HG03139 (cell line): ENCODE results near the gene ERC2.
"Not testable (repeated sequence)": the region's sequence is repeated elsewhere in the genome, so short reads cannot be mapped to it uniquely, and the experiment has no call there.

Experiments used
- ATAC-seq: cut with Tn5 transposase; IDR thresholded peaks from one replicate; pipeline ENCODE4 v1.9.1; 2021; ENCODE audit not compliant: unreplicated experiment

The ERC2 gene

DNA sequence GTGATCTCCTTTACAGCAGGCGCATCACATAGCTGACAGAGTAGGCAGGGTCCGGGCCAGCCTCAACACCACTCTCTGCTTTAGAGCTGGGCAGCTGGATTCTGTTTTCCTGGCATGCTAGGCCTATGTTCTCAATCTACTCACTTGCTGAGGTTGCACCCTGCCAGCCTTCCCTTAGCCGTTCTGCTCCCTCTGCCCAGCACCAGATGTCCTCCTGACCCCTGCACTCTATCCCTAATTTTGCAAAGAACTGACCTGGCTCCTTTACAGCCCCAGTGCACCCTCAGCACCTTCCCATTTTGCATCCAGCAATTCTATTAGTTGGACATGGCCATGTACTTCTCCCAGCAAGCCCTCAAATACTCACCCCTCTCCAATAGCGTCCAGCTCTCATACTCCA is 609.5 kb downstream of the ERC2 start:
- ATAC-seq = no peak

DNA sequence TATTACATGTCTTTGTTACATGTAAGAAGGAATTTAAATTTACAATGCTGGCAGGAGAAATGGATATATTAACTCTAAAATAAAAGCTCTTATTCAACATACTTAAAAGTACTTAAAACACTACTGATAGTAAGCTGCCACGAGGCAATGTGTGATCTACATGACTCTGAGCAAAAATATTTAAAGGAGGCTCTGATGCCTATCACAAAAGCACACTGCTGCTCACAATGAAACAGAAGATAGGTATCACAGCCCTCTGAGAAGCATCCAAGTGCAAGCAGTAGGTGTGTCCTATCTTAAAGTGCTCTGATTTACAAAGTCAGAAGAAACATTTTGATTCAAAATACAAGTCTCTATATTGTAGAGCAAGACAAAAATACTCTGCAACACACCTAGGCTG is 610.0 kb downstream of the ERC2 start:
- ATAC-seq = no peak

DNA sequence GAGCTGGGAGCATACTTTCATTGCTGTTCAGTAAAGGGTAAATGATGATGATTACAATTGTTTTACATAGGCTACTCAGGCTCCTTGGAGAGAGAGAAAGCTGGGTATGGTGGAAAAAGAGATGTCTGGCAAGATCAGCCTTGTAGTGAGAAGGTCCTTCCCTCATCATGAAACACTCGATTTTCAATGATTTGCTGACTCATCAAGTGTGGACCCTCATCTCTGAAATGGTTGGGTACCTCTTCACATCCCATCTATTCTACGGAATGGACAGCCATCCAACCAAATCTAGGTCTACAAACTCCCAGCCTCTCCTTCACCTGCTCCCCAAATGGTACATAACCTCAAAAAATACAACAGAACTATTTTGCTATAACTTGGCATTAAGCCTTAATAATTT is 610.6 kb downstream of the ERC2 start:
- ATAC-seq = no peak

DNA sequence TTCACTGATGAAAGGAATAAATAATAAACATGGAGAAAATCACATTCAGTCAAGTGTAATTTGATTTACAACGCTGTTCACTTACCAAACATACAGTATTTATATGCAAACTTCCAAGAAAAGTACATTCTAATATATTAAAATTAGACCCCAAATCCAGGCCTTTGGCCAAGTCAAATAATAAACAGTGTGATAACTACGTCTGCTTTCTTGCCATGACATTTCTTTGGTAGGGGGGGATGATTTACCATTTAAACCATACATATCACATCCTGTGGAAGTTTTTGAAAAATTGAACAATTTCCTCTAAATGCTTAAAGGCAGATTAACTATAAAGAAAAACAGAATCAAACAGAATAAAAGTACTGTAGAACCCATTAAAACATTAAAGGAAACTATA is 613.0 kb downstream of the ERC2 start:
- ATAC-seq = no peak

DNA sequence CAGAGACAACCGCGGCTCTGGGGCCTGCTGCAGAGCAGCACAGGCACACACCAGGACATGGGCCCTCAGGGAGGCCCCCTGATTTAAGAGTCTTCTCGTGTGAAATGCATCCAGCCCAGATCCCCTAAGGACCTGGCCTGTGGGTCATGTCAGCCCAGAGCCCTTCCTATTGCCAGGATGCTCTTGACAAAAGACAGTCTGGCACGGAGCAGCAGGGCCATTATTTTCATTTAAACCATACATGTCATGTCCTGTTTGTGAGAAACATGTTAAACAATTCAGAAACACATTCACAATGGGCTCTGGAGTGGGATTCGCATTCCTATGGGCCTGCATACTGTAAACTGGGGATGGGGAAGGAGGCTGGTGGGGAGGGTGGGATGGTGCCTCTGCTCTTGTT is 613.8 kb downstream of the ERC2 start:
- no peak for ATAC-seq

DNA sequence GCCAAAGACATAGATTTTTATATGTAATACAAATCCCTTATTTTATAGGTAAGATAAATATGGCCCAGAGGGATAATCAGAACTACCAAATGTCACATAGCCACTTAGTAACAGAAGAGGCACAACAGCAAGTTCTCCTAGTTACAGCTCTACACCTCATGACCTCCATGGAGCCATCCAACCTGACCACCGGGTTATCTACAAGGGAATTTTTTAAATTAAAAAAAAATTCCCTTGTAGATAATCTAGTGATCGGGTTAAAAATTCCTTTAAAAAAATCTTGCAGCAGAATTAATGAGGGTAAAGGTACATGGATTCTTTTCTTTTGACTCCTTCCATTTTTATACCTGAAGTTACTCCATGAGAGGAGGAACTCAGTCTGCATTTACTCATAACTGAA is 615.9 kb downstream of the ERC2 start:
- ATAC-seq = no peak

DNA sequence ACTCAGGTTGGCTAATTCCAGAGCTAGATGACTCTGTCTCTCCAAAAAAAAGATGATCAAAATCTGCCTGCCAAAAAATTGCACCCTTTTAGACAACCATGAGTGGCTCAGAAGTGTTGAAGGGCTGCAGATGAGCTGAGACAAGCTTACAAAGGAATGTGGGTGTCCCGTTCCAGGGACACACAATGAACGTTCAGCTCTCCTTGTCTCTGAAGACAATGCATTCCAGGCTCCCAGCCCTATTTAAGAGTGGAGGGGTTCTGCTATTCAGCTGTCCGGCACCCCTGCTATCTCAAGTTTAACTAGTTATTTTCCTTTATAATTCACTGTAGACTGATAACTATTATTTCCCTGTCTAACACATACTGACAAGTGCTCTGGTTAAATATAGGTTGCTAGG is 626.1 kb downstream of the ERC2 start:
- ATAC-seq = no peak

- not testable (repeated sequence) for ATAC-seq
These were observed 636.4 kb downstream of the ERC2 start for GRCh38 chr3:55831876-55832275.

DNA sequence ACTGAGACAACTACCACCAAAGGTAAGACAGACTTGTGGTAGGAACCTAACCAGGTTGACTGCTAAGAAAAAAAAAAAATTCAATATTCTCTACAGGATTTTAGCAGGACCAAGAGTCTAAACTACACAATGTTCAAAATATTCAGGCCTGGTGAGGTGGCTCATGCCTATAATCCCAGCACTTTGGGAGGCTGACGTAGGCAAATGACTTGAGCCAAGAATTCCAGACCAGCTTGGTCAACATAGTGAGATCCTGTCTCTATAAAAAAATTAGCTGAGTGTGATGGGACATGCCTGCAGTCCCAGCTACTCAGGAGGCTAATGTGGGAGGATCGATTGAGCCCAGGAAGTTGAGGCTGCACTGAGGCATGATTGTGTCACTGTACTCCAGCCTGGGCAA is 639.6 kb downstream of the ERC2 start:
- no peak for ATAC-seq

DNA sequence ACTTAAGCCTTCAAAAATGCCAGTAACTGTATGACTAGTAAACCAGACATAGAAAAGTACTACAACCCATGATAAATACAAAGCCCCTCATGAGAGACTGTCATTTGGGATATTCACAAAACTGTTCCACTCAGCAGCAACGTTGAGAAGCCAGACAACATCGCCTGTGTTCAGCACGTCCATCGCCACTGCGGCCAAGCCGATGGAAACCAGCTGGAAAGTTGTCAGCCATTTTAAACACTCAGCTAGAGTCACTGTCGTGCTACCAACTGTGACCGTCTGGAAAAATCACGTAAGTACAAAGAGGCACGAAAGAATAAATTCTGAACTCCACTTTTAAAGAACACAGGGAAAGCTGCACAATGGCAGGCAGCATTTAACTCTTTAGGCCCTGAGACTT is 640.5 kb downstream of the ERC2 start:
- ATAC-seq = no peak

DNA sequence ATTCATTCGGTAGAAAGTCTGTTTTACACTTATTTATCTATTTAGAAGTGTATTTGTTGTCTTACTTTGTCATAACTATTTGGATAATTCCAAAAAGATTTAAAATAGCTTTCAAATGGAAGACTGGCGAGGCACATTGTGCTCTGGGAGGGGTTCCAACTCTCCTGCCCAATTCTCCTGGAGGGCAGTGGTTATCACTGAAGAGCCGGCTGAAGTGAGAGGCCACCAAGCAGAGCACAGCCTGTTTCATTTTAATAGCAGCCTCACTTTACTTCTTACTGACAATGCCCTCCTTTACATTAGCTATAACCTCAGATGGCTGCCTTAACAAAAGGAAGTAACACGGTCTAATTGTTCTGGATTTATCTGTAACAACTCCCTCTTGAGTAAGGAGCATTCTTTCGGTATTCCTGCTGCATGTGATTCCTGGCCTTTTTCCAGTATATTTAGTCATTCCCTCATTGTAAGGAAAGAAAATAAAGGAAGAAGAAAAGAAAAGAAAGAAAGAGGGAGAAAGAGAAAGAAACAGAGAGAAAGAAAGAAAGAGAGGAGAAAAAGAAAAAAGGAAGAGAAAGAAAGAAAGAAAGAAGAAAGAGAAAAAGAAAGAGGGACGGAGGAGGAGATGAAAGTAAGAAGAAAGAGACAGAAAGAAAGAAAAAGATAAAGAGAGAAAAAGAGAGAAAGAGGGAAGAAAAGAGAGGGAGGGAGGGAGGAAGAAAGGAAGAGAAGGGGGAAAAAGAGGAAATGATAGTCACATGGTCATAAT is 641.4 kb downstream of the ERC2 start:
- ATAC-seq = no peak

- no peak for ATAC-seq
These were observed 642.2 kb downstream of the ERC2 start for GRCh38 chr3:55826097-55826496.

DNA sequence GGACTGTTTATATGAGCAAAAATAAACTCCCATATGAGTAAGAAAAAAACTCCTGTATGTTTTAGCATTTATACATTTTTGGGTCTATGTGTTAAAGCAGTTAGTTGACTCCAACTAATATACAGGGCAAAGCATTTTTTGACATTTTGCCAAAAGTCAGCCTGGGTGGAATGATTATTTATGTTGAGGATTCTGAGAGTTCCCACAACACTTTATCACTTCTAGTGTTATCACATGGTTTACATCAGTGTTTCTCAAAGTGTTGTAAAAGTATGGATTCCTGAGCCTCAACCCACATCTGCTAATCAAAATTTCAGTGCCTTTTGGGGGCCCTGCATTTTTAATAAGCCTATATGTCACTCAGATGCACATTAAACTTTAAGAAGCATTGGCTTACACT is 643.9 kb downstream of the ERC2 start:
- no peak for ATAC-seq

- ATAC-seq = no peak
These were observed 644.4 kb downstream of the ERC2 start for GRCh38 chr3:55823829-55824228.

- ATAC-seq = no peak
These were observed 645.3 kb downstream of the ERC2 start for GRCh38 chr3:55823001-55823400.

DNA sequence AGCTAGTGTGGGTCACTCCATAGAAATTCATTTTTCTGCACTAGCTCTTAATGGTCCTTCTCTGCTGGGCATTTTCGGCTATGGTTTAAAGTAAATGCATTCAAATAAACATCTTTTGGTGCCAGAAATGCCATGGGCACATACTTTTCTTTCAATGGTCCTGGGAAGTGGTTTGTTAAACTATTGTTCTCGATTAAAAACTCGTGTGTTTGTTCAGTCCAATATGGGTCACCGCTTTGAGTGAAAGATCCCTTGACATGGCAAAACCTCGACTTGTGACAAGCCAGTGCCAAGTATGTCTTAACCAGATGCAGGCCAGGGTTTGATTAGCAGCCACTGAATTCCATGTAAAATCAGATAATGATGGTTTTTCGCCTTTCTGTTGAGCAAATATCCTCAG is 649.3 kb downstream of the ERC2 start:
- ATAC-seq = no peak

GRCh38 chr3:55818485-55818884 is 649.8 kb downstream of the ERC2 start:
- ATAC-seq = no peak

- no peak for ATAC-seq
These were observed 651.3 kb downstream of the ERC2 start for GRCh38 chr3:55816794-55817576.

DNA sequence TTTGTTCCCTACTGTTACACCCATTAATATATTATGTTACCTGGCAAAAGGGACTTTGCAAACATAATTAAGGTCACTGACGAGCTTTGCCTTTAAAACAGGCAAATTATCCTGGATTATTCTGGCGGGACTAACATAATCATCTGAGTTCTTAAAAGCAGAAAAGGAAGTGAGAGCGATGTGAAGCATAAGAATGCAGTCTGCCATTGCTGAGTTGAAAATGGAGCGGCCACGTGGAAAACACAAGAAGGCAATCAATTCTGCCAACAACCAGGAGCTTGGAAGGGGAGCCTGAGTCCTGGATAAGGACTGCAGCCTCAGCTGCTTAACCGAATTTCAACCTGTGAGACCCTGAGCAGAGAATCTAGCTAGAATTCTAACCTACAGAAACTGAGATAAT is 653.0 kb downstream of the ERC2 start:
- no peak for ATAC-seq

DNA sequence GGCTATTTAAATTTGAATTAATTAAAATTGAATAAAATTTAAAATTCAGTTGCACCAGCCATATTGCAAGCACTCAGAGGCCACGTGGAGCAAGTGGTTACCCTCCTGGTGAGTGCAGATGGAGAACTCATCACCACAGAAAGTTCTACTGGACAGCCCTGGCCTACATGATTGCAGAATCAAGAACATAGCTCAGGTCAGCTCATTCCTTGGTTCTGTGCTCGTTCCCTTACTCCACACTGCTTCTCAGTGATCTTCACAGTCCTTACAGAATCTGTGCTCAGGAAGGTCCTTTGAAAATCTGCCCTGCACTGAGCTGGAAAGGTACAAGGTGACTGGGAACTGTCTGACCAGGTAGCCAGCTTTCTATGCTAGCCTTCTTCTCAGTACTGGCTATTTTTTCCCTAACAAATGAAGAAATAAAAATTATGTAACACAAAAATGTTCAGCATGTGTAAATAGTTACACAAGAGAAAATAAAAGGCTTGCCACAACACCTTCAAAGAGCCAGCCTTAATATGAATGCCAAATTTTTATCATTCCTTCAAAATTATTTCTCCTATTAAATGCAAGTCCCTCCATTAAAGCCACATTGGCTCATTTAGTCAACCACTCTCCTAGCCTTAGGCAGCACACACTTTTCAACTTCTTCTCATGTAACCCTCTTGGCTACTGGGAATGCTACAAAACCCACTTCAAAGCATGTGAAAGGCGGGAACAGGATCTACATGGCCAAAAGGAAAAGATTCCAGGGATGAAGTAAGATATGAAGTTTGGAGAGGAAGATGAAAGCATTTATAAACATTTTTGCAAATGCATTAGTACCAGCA is 654.8 kb downstream of the ERC2 start:
- no peak for ATAC-seq

GRCh38 chr3:55812394-55813013 is 655.8 kb downstream of the ERC2 start:
- ATAC-seq = no peak
